ENCODE measurements around the gene ARID2.

GRCh38 chr12:45872446-45872845 lies 142.9 kb downstream of the ARID2 start:
- no peak for TF ChIP-seq CTCF (IDR thresholded peaks at IDR 0.05)
- no peak for TF ChIP-seq POLR2AphosphoS5 (IDR thresholded peaks at IDR 0.05)

Measured in transverse colon (tissue), 4 donors.